GM12892 (cell line): ENCODE results near the gene SLC35F4.
"Not testable (repeated sequence)": the region's sequence is repeated elsewhere in the genome, so short reads cannot be mapped to it uniquely, and the experiment has no call there.

ENCODE experiments used
- DNase-seq: peaks from one replicate; pipeline ENCODE4 v3.0.0; 2011; ENCODE audit not compliant: insufficient read length
- FAIRE-seq: peaks from 2 replicates; lab custom pipeline; 2011; peaks lifted over from hg19 to GRCh38; lab: Jason Lieb, UNC
- POLR2A ChIP-seq: IDR thresholded peaks from 2 replicates; pipeline ENCODE4 v1.6.1; 2011; ENCODE audit warnings: low read depth, low read length, control low read depth
- POLR2AphosphoS5 ChIP-seq: IDR thresholded peaks from 2 replicates; pipeline ENCODE4 v1.6.1; 2011; ENCODE audit warnings: low read depth, low read length, control low read depth
- TAF1 ChIP-seq: IDR thresholded peaks from 2 replicates; pipeline ENCODE4 v1.6.1; 2011; ENCODE audit warnings: low read depth, mild to moderate bottlenecking, control low read depth, low read length, borderline replicate concordance

SLC35F4 gene

DNA sequence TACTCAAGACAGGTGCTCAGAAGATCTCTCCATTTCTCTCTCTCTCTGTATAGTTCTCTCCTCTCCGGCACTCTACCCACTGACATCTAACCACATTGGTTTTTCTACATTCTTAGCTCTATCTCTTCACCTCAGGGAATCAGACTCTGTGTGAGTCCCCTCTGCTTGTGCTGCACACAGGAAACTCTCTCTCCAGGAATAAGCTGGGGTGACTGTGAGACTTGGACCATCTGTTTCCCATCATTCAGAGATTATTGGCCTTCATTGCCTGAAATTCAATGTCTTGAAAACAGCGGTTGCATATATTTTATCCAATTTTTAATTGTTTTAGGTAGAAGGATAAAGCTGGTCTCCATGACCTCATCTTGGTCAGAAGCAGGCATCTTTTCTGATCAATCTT, 105.0 kb downstream of the SLC35F4 start:
- TF ChIP-seq POLR2A (no peak), TAF1 (no peak), POLR2AphosphoS5 (no peak)
- FAIRE-seq (no peak), DNase-seq (no peak)

DNA sequence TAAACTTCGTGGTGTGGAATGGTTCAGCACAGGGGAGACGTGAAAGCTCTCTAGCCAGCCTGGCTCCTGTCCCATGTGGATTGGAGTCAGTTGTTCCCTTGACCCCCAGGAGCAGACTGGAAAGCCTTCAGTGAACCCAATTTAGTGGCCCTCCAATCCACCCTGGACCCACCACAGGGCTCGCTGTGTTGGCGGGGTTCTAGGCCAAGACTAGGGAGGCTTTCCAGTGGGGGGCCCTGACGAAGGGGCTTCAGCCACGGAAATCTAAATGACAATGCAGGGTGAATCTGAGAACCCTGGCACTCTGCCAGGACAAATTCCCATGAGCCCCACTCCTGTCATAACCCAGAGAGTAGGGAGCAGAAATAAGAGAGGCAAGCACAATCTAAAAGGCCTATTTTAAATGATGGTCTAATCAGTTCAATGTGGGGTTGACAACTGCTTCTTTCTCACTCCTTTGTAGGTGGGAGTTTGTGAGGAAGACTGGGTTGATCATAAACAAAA, 110.8 kb downstream of the SLC35F4 start:
- TF ChIP-seq TAF1: no peak
- TF ChIP-seq POLR2A: no peak
- no peak for TF ChIP-seq POLR2AphosphoS5
- no peak for DNase-seq
- FAIRE-seq: no peak

DNA sequence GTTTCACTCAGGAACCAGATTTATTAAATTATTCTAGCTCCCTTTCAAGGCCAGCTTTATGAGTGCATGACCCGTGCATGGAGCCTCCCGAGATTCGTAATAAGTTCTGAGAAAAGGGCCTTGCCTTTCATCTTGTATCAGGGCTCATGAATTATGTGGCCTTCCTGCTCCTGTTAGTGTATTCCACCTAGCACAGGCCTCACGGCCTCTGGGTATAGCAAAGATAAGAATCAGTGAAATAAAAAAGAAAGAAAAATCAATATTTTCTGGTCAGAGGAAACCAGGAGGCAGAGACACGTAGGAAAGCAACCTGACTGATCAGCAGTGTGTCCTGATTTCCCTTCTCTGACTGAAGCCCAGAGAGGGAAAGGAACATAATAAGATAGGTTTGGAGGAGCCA, 111.4 kb downstream of the SLC35F4 start:
- TF ChIP-seq POLR2AphosphoS5: no peak
- TF ChIP-seq TAF1: no peak
- TF ChIP-seq POLR2A: no peak
- FAIRE-seq (no peak), DNase-seq (no peak)

- FAIRE-seq: no peak
- TF ChIP-seq TAF1: no peak
- no peak for TF ChIP-seq POLR2A
- TF ChIP-seq POLR2AphosphoS5: no peak
Observed at GRCh38 chr14:57753821-57754220, 112.1 kb downstream of the SLC35F4 start.

DNA sequence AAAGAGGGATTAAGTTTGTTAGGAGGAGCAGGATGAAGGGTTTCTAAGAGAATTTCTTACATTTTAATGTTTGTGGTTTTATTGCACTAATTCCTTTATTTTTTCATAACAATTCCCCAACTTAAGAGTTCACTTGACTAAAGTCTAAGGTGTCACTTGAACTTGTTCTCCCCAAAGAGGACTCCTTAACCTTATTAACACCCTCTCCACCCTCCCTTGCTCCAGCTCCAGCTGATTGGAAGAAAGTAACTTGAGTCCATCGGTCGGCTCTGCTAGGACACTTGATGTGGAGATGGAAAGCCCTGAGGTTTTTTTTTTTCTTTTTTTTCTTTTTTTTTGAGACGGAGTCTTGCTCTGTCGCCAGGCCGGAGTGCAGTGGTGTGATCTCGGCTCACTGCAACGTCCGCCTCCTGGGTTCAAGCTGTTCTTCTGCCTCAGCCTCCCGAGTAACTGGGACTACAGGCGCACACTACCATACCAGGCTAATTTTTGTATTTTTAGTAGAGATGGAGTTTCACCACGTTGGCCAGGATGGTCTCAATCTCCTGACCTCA, 113.7 kb downstream of the SLC35F4 start:
- not testable (repeated sequence) for DNase-seq, FAIRE-seq

More at GRCh38 chr14:57753821-57754220, 112.1 kb downstream of the SLC35F4 start:
- DNase-seq: no peak

DNA sequence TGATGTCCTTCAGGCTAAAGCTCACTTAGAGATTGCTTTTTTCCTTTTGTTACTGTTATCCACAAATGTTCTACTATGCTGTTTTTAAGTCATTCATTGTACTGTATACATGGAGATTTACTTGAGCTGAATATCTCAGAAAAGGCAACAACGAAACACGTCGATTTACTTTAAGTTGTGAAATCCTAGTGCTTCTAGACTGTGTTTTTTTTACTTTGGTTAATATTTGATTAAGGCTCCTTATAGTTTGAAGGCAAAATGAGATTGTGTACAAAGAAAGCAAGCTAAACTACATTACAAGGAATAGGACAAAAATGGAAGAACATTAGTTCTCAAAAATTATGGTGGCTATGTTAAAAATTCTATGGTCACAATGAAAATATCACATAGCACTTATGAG, 114.5 kb downstream of the SLC35F4 start:
- TF ChIP-seq POLR2AphosphoS5 (no peak), POLR2A (no peak), TAF1 (no peak)
- no peak for DNase-seq
- no peak for FAIRE-seq

DNA sequence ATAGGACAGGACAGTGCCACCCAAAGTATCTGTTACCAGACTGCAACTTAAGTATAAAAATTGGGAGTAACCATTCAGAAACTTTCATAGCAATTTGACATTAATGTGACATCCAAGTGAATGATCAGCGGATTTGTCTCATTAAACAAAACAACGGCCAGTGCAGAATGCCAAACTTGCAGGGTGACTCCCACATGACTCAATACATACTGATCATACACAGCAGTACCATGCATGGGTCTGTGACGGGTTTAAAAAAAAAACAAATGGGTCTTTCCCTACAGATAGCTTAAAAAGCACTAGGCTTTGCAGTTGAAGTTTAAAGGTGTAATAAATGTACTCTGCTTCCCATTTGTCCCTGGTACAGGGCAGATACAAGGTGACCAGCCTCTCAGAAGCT, 116.6 kb downstream of the SLC35F4 start:
- TF ChIP-seq TAF1 (no peak), POLR2A (no peak), POLR2AphosphoS5 (no peak)
- no peak for FAIRE-seq

DNA sequence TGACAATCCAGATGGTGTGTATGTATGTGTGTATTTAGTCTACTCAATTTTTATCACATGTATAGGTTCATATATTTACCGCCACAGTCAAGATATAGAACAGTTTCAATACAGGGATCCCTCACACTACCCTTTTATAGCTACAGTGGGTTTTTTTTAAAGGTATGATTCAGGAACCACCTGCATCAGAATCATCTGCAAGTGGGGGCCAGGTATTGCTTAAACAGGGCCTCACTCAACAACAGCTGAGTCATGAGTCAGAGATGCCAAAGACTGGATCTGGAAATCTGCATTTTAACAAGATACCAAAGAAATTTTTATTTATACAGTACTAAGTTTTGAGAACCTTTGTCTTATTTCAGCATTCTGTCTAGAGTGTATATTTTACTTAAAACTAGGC, 117.6 kb downstream of the SLC35F4 start:
- DNase-seq (no peak), FAIRE-seq (no peak)
- TF ChIP-seq POLR2A (no peak), POLR2AphosphoS5 (no peak), TAF1 (no peak)

More for the DNA sequence above, 116.6 kb downstream of the SLC35F4 start:
- no peak for DNase-seq

GRCh38 chr14:57747036-57747435, 118.9 kb downstream of the SLC35F4 start:
- FAIRE-seq (no peak), DNase-seq (no peak)
- TF ChIP-seq TAF1 (no peak), POLR2A (no peak), POLR2AphosphoS5 (no peak)

DNA sequence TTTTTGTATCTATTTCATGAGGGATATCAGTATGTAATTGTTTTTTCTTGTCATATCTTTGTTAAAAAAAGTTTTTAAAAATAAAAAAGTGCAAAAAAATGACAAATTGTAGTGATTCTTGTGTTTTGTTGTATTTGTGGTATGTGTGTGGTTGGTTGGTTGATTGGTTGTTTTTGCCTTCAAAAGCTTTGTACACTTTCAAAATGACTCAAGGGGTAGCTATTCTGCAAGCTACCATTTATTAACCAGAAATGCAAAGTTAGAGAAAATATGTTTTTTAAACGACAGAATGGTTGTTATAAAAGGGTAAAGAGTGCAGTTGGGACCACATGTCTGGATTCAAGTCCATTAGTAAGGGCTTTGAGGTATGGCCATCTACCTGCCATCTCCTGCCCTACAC, 119.3 kb downstream of the SLC35F4 start:
- TF ChIP-seq POLR2A (no peak), POLR2AphosphoS5 (no peak), TAF1 (no peak)
- FAIRE-seq (no peak), DNase-seq (no peak)

DNA sequence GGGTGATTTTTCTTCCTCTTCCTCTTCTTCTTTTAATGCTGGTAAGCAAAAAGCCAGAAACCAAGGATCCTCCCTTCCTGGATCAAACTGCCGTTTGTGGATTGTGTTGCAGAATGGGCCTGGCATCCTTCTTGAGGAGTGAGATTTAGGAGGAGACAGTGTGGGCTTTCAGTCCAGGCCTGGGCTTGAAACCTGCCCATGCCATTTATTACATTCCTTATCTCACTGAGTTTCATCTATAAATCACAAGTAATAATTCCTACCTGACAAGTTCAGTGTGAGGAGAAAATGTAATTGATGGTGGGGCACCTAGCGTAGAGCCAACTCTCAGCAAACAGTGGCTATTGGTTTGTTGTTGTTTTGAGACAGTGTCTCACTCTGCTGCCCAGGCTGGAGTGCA, 126.4 kb downstream of the SLC35F4 start:
- DNase-seq (no peak), FAIRE-seq (no peak)
- TF ChIP-seq POLR2AphosphoS5 (no peak), POLR2A (no peak), TAF1 (no peak)

GRCh38 chr14:57737598-57737997, 128.3 kb downstream of the SLC35F4 start:
- no peak for FAIRE-seq
- TF ChIP-seq TAF1 (no peak), POLR2A (no peak), POLR2AphosphoS5 (no peak)

GRCh38 chr14:57736391-57736790, 129.5 kb downstream of the SLC35F4 start:
- no peak for FAIRE-seq
- DNase-seq: no peak
- TF ChIP-seq TAF1: no peak
- TF ChIP-seq POLR2AphosphoS5: no peak

More at GRCh38 chr14:57737598-57737997, 128.3 kb downstream of the SLC35F4 start:
- no peak for DNase-seq
